Measurements from ENCODE around the gene TDRKH.
A peak's percentile ranks its signal among the peaks of the same experiment; 100 is the strongest.

The TDRKH gene

DNA sequence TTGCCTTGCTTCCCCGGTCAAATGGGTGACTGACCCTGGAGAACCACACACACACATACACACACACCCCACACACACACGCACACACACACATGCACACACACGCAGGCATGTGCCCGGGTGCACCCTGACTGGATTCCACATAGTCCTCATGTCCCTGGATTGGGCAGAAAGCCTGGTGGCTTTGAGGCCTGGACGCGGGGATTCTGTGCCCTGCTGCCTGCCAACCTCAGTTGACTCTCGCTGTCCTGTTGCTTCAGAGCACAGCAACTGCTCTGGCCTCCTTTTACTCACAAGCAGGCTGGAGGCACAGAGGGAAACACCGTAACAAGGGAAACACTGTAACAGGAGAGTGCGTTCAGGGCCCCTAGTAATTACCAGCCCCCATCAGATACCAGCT lies 34.9 kb upstream of the TDRKH start:
- peak in 1 of 56 donors; percentile 20 for DNase-seq

DNA sequence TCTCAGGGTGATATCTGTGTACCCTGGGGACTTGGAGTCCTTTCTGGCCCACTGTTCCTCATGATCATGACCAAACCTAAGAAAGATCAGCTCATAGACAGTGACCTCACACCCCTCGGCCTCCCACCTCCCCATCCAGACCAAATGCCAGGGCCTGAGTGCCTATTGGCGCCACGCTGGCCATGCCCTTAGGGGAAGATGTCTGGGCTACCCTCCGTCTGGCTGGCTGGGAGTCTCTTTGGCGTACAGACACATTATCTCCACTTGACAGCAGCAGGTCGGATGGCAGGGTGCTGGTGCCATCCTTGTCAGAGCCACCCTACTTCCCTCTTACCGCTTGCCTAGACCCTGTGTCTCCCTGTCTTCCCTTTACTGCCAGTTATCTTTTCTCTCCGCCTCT lies 32.9 kb upstream of the TDRKH start:
- DNase-seq = no peak

- DNase-seq = no peak
Measured at GRCh38 chr1:151822404-151822803, 32.1 kb upstream of the TDRKH start.

DNA sequence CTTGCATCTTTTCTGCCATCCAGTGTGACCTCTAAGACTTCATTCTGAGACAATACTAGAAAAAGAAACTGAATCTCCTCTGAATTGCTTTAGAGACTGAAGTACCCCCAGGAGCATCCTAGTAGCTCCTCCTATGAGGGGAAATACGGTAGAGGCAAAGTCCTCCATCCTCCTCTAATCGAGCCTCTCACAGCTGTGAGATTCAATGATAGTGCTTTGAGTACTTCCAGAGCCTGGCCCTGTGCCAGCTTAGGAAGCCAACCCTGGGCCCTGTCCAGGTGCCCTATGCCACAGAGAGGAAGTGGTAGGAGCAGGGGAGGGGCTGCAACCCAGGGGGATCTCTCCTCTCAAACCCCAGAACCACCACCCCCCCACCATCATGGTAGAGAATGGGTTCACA lies 30.6 kb upstream of the TDRKH start:
- no peak for DNase-seq

- DNase-seq = no peak
Measured at GRCh38 chr1:151819976-151820623, 29.8 kb upstream of the TDRKH start.

GRCh38 chr1:151819227-151819835 lies 29.0 kb upstream of the TDRKH start:
- no peak for DNase-seq

DNA sequence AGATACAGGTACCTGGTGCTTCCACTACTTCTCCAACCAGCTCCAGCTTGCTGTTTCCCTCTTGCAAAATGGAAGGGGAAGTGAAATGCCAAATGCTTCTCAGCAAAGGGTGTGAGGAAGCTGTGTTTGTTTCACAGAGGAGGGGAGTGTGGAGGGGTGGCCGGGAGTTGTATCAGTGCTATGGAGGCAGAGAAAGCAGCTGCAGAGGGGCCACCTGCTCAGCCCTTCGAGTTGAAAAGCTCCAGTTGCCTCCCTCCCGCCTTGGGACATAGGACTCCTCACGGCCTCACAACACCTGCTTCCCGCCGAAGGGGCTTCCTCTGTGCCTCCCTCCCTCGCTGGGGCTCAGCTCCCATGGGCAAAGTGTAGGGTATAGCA lies 27.0 kb upstream of the TDRKH start:
- no peak for DNase-seq

DNA sequence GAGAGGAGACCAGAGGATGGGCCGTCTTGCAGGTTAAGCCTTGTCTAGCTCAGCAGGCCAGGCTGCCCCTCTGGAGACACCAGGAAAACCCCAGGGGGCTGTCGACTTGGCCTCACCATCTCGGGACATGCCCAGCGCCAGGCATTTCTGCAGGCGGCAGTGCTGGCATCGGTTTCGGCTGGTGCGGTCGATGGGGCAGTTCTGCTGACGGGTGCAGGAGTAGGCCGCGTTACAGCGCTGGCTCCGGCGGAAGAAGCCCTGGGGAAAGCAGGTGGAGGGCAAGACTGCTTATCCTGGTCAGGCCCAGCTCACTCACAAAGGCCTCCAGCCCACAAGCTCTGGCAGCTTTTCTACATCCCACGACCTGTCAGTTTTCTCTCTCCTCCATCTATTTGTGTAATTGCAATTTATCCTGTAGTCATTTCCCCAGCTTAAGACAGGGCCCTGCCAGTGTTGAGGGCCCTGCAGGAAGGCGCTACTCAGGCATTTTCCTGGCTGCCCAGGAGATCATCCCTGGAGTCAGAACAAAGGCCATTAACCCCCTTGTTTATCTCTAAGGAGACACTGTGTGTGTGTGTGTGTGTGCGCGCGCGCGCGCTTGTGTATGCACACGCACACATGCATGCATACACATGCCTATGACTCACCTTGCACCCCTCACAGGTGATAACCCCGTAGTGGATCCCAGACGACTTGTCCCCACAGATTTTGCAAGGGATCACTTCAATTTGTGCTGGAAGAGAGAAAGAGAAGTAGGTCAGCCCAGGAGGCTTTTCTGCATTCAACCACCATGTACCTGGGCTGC lies 26.4 kb upstream of the TDRKH start:
- no peak for DNase-seq

DNA sequence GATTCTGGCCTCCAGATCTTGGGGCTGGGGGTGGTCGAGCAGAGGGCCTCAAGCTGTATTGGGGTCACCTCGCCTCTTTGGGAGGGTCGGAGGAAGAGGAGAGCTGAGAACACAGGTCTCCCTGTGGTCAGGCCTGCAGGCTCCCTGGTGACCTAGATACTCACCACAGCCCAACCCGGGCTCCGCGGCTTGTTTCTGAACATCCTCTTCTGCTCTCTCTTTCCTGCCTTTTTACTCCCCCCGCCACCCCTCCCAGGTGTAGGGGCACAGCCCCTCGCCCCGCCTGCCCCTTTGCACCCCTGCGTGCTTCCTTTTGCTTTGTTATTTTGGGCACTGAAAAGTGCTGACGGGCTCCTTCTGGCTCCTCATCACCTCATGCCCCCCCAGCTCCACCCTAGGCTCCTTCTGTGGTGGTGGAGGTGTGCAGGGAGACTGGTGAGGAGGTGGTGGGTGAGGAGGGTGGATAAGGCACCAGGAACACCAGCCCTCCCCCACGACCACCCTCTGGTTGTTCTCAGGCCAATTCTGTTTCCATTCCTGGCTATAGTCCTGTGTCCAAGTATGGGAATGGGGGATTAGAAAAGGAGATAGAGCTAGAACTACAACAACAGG lies 25.5 kb upstream of the TDRKH start:
- DNase-seq = no peak

GRCh38 chr1:151814971-151815545 lies 24.8 kb upstream of the TDRKH start:
- no peak for DNase-seq

DNA sequence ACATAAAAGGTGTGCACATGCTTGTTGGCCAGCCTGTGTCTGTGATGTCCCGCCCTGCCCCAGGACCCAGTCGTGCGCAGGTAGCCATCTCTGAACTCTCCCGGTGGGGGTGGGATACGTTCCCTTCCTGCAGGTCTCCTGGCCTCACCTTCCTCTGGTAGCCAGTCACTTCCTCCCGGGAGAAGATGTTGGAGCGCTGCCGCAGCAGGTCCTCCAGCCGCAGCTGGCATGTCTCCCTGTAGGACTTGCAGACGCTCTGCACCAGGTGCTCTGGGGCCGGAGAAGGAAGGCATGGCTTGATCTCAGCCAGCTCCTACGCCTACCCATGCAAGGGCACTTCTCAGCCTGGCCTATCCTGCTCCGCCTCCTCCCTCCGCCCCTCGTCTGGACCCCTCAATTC lies 24.1 kb upstream of the TDRKH start:
- DNase-seq = no peak

GRCh38 chr1:151813271-151813977 lies 23.1 kb upstream of the TDRKH start:
- no peak for DNase-seq

GRCh38 chr1:151811181-151811580 lies 20.9 kb upstream of the TDRKH start:
- no peak for DNase-seq

DNA sequence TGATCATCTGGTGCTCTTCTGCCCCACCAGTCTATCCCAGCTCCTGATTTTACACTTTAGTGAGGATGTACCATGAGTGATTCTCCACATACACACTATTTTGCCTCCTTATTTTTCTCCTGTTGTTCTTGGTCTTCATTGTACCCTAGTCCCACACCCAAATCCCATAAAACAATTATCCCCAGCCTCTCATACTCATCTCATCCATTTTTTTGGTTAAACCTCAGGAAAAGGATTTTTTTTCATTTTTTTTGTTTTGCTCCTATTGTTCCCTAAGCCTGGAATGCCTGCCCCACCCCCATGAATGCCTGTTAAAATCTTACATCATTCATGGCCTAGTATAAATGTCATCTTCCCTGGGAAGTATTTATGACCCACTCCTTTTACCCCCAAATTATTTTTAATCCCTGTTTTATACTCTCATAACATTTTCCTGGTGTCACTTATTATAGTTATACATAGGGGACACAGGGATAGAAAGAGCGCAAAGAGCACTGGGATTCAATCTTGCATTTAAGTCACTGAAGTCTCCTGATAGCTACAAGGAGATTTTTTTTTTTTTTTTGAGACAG lies 19.8 kb upstream of the TDRKH start:
- DNase-seq = no peak

GRCh38 chr1:151809290-151809984 lies 19.1 kb upstream of the TDRKH start:
- no peak for DNase-seq

DNA sequence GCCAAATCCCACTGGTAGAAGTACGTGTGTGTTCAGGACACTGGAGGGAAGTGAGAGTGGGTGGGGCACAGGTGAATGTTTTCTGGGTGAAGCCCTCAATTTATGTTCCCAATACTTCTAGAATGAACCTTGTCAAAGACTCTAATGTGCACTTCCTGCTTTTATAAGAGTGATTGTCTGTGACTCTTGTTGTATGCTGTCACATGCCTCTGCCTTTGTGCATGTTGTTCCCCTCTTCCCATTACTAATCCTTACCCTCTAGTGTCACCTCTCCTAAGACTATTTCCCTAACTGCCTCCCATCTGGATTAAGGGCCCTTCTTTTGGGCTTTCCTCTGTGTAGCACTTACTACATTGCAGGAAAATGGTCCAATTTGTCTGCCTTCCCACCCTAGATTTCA lies 17.5 kb upstream of the TDRKH start:
- no peak for DNase-seq

DNA sequence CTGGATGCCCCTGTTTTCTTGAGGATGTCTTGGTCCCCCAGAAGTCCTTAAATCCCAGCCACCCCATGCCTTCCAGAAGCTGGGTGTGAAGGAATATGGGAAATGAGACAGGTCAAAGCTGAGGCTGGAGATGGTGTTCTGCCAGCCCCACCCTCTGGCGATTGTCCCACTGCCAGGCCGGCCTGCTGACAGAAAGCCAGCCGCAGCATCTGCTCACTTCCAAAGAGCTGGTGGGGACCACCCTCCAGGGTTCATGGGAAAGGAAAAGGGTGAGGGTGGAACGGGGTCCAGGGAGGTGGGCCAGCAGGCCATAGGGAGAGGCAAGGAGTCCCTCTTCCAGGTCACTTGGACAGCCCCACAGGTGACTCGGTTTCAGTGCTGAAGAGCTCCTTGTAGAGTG lies 16.8 kb upstream of the TDRKH start:
- no peak for DNase-seq

- no peak for DNase-seq
Measured at GRCh38 chr1:151806170-151806569, 15.9 kb upstream of the TDRKH start.

- DNase-seq = no peak
Measured at GRCh38 chr1:151805066-151805820, 14.9 kb upstream of the TDRKH start, which contains the start of gene LINGO4. LINGO4 (minus strand) TSS chr1:151805419; CDS start chr1:151802704, 2,715 bp downstream.
